HFF-Myc (cell line): ENCODE results near the gene RHOH.

ENCODE experiments used
- DNase-seq: peaks from one replicate; pipeline ENCODE4 v3.0.0-alpha.2; 2011; ENCODE audit warnings: low read depth; ENCODE audit errors: extremely low read depth
- H3K4me3 ChIP-seq: replicated peaks from 2 replicates; pipeline ENCODE4 v1.5.1; 2011; ENCODE audit warnings: low read depth, mild to moderate bottlenecking, control low read depth, low read length
- CTCF ChIP-seq: IDR thresholded peaks from 2 replicates; pipeline ENCODE4 v1.5.1; 2012; ENCODE audit warnings: mild to moderate bottlenecking, low read depth, low read length, control low read depth; ENCODE audit errors: missing control alignments

RHOH gene

DNA sequence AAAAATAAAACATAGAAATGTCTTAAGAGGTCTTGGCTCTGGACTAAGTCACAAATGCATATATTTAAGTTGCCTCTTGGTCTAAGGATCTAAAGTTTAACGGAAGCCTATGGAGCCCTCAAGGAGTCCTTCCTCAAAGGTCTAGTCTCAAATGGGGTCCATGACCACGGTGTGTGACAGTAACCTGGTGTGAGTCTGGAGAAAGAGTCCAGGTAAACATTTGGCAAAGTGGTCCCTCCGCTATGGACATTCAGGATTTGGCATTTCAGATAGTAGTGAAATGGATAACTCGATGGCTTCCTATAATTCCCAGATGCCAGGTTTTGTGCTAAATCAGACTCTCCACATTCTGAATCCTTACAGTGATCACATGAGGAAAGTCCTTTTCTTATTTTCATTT lies 44.2 kb downstream of the RHOH start:
- TF ChIP-seq CTCF, result no peak
- no peak for DNase-seq
- H3K4me3 ChIP-seq, result no peak overlapping the region

- no peak for TF ChIP-seq CTCF
- no peak for DNase-seq
- H3K4me3 ChIP-seq, result no peak overlapping the region
Observed at GRCh38 chr4:40241941-40242340, 45.1 kb downstream of the RHOH start.

DNA sequence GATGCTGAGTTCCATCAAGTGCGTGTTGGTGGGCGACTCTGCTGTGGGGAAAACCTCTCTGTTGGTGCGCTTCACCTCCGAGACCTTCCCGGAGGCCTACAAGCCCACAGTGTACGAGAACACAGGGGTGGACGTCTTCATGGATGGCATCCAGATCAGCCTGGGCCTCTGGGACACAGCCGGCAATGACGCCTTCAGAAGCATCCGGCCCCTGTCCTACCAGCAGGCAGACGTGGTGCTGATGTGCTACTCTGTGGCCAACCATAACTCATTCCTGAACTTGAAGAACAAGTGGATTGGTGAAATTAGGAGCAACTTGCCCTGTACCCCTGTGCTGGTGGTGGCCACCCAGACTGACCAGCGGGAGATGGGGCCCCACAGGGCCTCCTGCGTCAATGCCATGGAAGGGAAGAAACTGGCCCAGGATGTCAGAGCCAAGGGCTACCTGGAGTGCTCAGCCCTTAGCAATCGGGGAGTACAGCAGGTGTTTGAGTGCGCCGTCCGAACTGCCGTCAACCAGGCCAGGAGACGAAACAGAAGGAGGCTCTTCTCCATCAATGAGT lies 46.6 kb downstream of the RHOH start:
- TF ChIP-seq CTCF, result no peak
- H3K4me3 ChIP-seq, result no peak overlapping the region
- DNase-seq, result no peak

DNA sequence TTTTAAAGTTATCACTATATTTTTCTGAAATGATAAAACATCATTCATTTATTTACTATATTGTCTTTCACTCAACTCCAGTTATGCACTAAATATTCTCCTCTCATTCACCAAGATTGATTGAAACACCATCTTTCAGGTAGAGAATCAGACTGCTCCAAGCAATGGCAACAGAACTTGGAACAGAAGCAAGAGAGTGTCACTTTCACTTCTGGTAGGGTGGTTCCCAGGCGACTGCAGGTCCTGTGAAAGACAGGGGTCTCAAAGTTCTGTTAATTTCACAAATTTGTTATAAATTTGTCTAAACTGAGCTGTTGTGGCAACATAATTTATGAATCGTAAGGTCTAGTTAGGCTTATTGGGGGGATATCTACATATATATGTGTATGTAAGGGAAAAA lies 47.8 kb downstream of the RHOH start:
- no peak overlapping the region for H3K4me3 ChIP-seq
- DNase-seq, result no peak
- no peak for TF ChIP-seq CTCF

DNA sequence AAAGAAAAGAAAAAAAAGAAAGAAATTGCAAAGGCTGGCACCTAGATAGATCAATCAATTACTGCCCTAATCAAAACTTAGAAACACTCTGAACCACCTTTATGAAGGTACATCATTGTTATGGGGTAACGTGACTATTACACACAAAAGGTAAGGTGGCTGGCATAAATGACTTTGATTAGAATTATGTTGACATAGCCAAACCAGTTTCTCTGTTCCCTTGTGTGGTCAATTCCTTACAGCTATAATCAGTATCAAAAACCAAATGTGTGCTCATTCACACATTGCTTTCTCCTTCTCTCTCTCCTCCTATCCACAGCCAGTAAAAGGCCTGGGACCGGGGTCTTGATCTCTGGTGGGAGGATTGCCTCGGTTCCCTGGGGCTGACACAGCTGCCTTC lies 48.7 kb downstream of the RHOH start:
- no peak overlapping the region for H3K4me3 ChIP-seq
- no peak for DNase-seq
- TF ChIP-seq CTCF, result no peak

- DNase-seq, result no peak
- TF ChIP-seq CTCF, result no peak
- H3K4me3 ChIP-seq, result no peak overlapping the region
Observed at GRCh38 chr4:40246011-40246900, 49.4 kb downstream of the RHOH start.
